GM19395 (cell line): ENCODE measurements around the gene CLC.
"Not testable (repeated sequence)": the region's sequence is repeated elsewhere in the genome, so short reads cannot be mapped to it uniquely, and the experiment has no call there.

Experiments
- ATAC-seq: cut with Tn5 transposase; IDR thresholded peaks from one replicate; pipeline ENCODE4 v1.9.1; 2021; ENCODE audit warnings: mild to moderate bottlenecking, moderate library complexity; ENCODE audit not compliant: unreplicated experiment

CLC gene

DNA sequence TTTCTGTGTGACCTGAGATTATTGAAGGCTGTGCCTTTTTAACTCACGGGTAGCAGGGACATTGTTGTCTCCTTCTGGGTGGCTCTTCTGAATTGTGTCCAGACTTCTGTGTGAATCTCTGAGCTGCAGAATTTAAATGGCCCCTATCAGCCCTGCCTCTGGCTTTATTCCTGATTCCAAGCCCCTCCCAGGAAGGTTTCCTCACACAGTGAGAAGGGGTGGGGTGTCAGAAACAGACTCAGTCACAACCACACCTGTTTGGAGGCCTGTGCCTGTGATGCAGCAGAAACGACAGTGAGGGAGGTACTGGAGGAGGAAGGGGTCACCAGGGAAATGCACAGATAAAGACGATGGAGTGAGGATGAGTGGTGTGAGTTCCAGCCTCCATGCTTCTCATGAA, at the start of gene CLC:
Gene CLC (minus strand): TSS at position 139 of the 400 bp plus-strand sequence. CDS start 77 bp downstream, at position 62.
- ATAC-seq, result no peak

- no peak for ATAC-seq
These were observed 43.1 kb upstream of the CLC start for GRCh38 chr19:39780894-39781293.

DNA sequence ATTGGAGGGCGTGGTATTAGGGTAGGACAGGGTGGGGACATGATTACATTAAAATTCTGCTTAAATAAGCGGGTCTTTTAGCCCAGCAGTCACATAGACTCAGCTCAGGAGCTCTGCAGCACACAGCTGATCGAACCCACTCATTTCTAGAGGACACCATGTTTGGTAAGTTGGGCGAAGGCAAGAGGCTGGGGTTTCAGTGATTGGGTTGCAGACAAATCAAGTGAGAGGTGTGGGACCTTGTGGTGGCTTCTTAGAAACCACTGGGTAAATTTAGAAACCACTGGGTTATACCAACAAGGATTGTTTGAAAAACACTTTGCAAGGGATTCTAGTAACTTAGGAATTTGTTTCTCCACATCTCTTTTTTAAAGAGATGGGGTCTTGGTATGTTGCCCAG, 40.9 kb upstream of the CLC start, which contains the start of gene LEUTX:
Gene LEUTX (plus strand): TSS at position 92 of the 400 bp plus-strand sequence. CDS start 67 bp downstream, at position 159.
- ATAC-seq, result no peak

DNA sequence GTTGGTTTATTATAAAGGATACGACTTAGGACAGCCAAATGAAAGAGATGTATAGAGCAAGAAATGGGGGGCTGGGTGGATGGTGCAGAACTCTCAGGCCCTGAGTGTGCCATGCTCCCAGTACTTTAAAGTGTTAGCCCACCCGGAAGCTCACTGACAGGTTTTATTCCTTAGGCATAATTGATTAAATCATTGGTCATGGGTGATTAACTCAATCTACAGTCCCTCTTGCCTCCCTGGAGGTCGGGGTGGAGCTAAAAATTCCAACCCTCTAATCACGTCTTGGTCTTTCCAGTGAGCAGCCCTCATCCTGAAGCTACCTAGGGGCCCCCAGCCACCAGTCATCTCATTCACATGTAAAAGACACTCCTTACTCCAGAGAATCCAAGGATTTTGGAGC, 31.0 kb upstream of the CLC start:
- no peak for ATAC-seq

GRCh38 chr19:39768334-39768733, 30.5 kb upstream of the CLC start:
- no peak for ATAC-seq

GRCh38 chr19:39765091-39766076, 27.6 kb upstream of the CLC start:
- no peak for ATAC-seq

DNA sequence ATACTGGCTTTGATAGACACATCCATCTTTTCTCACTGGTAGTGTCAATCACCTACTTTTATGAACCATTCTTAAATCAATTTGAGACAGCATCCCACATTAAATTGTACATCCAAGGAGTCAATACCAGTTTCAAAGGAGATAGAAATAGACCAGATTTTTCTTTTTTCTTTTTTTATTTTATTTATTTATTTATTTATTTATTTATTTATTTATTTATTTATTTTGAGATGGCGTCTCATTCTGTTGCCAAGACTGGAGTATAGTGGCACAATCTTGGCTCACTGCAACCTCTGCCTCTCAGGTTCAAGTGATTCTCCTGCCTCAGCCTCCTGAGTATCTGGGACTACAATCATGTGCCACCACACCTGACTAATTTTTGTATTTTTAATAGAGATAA, 24.0 kb upstream of the CLC start:
- ATAC-seq, result not testable (repeated sequence)

DNA sequence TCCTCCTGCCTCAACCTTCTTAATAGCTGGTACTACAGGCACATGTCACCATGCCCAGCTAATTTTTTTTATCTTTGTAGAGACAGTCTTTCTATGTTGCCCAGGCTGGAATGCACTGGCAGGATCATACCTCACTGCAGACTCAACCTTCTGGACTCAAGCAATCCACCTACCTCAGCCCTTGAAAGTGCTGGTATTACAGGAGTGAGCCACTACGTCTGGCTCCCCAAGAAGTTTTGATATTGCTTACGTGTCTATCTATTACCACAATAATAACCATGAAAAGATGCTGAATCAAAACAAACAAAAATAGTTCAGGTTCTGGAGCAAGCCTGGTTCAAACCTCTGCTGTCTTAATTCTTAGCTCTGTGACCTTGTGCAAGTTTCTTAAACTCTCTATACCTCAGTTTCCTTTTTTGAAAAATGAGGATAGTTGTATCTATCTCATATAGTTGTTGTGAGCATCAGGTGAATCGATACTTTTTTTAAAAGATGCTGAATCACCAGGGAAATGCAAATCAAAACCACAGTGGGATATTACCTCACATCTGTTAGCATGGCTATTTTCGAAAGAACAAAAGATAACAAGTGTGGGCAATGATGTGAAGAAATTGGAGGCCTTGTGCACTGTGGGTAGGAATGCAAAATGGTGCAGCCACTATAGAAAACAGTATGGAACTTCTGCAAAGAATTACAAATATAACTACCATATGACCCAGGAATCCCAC, 21.8 kb upstream of the CLC start:
- no peak for ATAC-seq

DNA sequence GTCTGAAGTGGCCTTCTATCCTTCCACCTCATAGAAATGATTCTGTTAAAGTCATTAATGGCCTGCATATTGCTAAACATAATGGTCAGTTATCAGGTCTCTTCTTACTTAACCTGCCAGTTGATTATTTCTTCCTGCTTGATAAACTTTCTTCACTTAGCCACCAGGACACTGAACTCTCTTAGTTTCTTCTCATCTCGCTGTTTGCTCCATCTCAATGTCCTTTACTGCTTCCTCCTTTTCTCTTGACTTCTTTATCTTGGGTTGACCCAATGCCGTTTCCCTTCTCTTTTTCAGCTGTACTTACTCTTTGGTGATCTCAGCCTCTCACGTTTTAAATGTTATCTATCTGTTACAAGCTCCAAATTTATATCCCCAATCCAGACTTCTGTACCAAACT, 17.1 kb upstream of the CLC start:
- no peak for ATAC-seq

DNA sequence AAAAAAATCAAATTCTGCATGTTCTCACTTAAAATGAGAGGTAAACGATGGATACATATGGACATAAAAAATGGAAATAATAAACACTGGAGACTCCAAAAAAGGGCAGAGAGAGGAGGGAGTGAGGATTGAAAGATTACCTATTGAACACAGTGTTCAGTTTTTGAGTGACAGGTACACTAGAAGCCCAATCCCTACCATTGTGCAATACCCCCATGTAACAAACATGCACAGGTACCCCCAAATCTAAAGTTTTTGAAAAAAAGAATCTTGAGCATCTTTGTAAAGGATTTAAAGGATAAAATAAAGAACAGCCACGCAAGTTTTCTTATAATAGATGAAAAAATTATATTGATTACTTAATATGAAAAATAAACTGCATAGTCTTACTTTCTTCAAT, 16.7 kb upstream of the CLC start:
- no peak for ATAC-seq

DNA sequence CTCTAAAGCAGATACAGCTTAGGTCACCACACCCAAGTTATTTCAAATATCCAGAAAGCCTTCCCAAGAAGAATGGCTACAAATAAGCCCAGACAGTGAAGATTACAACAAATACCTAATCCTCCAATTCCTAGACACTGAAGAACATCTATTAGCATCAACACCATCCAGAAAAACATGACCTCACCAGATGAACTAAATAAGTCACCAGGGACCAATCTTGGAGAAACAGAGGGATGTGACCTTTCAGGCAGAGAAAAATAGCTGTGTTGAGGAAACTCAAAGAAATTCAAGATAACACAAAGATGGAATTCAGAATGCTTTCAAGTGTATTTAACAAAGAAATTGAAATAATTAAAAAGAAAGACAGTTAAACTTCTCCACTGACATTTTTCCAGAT, 15.0 kb upstream of the CLC start:
- no peak for ATAC-seq

DNA sequence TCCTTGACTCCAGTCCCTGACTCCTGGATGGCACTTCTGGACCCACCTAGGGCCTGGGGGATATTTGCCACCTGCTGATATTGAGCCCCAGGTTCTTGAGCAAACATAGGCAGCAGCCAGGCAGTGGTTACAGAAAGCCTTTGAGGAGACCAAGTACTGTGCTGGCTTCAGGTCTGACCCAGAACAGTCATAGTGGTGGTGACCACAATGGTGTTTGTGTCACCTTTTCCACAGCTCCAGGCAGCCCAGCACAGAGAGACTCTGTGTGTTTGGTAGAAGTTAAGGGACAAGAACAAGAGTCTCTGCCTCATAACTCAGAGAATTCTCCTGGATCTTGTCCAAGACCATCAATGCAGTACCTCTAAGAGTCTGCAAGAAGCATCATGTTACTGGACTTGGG, 14.6 kb upstream of the CLC start:
- ATAC-seq, result no peak

DNA sequence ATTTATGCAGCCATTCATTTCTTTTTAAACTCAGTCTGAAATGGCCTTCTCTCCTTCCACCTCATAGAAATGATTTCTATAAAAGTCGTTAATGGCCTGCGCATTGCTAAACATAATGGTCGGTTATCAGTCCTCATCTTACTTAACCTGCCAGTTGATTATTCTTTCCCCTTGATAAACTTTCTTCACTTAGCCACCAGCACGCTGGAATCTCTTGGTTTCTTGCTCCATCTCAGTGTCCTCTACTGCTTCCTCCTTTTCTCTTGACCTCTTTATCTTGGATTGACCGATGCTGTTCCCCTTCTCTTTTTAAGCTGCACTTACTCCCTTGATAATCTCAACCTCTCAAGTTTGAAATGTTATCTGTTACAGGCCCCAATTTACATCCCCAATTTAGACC, 12.2 kb upstream of the CLC start:
- ATAC-seq, result no peak

GRCh38 chr19:39746836-39747529, 9.2 kb upstream of the CLC start:
- ATAC-seq, result no peak

GRCh38 chr19:39745643-39746042, 7.8 kb upstream of the CLC start:
- no peak for ATAC-seq

DNA sequence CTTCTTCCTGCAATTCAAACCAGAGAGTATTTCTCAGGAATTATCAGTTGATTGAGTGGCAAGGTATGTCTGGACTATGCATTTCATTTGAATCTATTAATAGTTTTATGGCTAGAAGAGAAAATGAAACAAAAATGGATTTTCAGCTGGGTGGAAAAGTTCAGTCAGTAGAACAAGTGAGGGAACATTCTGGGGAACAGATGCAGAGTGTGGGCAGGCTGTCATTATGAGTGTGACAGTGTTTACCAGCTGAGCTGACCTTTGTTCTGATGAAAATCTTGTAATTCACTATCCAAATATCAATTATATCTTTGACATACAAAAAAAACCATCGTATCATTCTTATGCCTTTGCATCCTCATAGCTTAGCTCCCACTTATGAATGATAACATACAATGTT, 2.6 kb upstream of the CLC start:
- ATAC-seq, result no peak

GRCh38 chr19:39738814-39739213, 985 bp upstream of the CLC start:
- ATAC-seq, result no peak

GRCh38 chr19:39737351-39737750, 478 bp downstream of the CLC start:
- ATAC-seq, result no peak

DNA sequence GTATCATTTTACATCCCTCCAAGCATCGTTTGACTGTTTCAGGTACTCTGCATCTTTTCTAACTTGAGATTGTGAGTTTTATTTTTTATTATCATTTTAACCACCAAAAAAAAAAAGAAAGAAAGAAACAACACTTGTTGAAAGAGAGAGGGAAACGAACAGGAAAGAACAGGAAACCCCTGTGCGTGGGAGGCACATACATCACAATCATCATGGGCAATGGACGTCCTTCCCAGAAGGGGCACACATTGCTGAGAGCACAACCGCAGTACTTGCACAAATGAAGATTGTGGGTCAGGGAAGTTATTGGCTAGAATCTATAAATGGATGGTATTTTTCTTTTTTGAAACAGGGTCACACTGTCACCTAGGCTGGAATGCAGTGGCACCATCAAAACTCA, 1.7 kb downstream of the CLC start:
- ATAC-seq, result no peak

DNA sequence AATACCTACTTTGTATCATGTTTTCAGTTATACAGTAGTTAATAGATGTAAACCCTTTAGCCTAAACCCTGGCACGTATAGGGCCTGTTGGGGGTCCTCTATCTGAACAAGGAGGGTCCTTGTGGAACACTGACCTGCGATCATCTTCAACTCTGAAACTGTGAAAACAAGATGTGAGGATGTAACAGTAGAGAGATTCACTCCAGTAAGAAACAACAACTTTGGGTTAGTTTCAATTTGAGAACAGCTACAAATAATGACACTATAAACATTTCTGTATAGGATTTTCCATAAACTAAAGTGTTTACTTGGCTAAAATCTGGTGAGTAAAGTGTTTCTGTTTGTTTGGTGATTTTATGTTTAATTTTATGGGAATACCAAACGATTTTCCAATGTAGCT, 2.1 kb downstream of the CLC start:
- no peak for ATAC-seq

DNA sequence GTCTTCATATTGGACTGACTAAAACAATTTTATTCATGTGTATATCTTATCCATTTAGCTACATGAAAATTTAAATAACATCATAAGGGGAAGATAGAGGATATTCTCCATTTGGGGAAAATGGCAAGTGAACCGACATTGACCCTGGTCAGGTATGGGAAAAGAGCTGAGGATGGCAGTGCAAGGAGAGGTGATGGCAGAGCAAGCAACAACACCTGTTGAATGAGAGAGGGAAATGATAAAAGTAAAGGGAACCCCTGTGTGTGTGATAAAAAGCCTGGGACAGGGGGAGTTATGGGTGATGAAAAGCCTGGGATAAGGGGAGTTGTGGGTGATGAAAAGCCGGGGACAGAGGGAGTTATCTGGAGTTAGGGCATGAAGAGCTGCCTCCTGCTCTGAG, 4.0 kb downstream of the CLC start:
- ATAC-seq, result no peak
